Measurements from ENCODE around the gene CS.

Gene CS

GRCh38 chr12:56258068-56258819 lies 41.9 kb downstream of the CS start, which contains the start of gene ANKRD52:
ANKRD52 (minus strand) TSS chr12:56258384; CDS start chr12:56258269, 115 bp downstream.
- DNase-seq (ENCODE audit: low read depth): peak; percentile 72
- H3K4me3 ChIP-seq (ENCODE audit: control insufficient read depth, low read depth, low read length): peak within 1 kb of the TSS; percentile 84
- TF ChIP-seq CTCF (conservative IDR thresholded peaks at IDR 0.05; ENCODE audit: control insufficient read depth, insufficient read depth, low read depth, low read length): no peak

DNA sequence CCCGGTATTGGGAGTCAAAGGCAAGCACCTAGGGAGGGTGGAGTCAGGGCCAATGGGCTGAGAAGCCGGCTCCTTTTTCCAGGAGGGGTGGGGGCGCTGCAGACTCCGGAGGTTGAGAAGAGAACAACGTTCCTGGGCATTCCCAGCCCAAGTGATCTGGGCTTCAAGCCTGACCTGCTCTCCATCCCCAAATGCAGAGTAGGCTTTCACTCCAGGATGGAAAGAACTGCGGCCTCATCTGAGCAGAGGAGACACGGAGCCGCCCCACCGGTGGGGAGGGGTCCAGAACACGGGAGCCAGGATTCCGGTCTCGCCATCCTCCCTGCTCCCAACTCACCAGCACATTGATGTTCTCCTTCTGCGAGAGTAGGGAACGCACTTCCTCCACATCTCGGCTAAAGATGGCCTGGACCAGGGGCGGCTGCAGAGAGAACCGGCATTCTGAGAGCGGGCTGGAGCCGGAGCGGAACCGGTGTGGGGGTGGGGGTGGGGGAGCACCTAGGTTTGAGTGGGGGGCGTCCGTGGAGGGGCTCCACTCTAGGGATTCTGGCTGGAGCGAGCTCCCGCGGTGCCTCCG lies 42.6 kb downstream of the CS start:
- peak; percentile 20 for DNase-seq (ENCODE audit: low read depth)
- peak overlapping the region; percentile 84 for H3K4me3 ChIP-seq (ENCODE audit: control insufficient read depth, low read depth, low read length)
- no peak for TF ChIP-seq CTCF (conservative IDR thresholded peaks at IDR 0.05; ENCODE audit: control insufficient read depth, insufficient read depth, low read depth, low read length)

DNA sequence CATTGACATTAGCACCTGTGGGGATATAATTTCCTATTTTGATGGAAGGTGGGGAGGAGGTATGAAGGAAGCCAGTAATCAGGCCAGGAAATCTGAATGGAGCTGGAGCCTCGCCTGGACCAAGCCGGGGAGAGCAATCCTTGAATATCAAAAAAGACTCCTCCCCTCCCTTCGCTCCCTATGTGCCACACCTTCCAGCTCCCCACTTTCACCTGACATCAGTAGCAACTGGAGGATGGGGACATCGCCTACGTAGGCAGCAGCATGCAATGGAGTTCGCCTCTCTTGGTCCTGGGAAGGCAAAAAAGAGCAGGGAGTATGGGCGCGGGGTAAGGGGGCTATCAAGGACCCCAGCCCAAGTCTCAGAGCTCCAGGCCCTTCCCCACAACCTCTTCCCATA lies 43.1 kb downstream of the CS start:
- TF ChIP-seq CTCF (conservative IDR thresholded peaks at IDR 0.05; ENCODE audit: control insufficient read depth, insufficient read depth, low read depth, low read length): no peak
- no peak for DNase-seq (ENCODE audit: low read depth)
- H3K4me3 ChIP-seq (ENCODE audit: control insufficient read depth, low read depth, low read length): peak overlapping the region; percentile 84

GRCh38 chr12:56256326-56256960 lies 43.7 kb downstream of the CS start:
- peak; percentile 9 for TF ChIP-seq CTCF (conservative IDR thresholded peaks at IDR 0.05; ENCODE audit: control insufficient read depth, insufficient read depth, low read depth, low read length)
- peak; percentile 67 for DNase-seq (ENCODE audit: low read depth)
- H3K4me3 ChIP-seq (ENCODE audit: control insufficient read depth, low read depth, low read length): peak overlapping the region; percentile 84

- H3K4me3 ChIP-seq (ENCODE audit: control insufficient read depth, low read depth, low read length): no peak overlapping the region
- TF ChIP-seq CTCF (conservative IDR thresholded peaks at IDR 0.05; ENCODE audit: control insufficient read depth, insufficient read depth, low read depth, low read length): no peak
- DNase-seq (ENCODE audit: low read depth): no peak
Observed at GRCh38 chr12:56255671-56256070, 44.5 kb downstream of the CS start.

- DNase-seq (ENCODE audit: low read depth): no peak
- no peak overlapping the region for H3K4me3 ChIP-seq (ENCODE audit: control insufficient read depth, low read depth, low read length)
- TF ChIP-seq CTCF (conservative IDR thresholded peaks at IDR 0.05; ENCODE audit: control insufficient read depth, insufficient read depth, low read depth, low read length): no peak
Observed at GRCh38 chr12:56253091-56253490, 47.0 kb downstream of the CS start.

All from fibroblast of mammary gland (primary cell).